Measurements from ENCODE around the gene KIAA0825. TPM values are rescaled to one million over a fixed set of nuclear protein-coding genes. Genes with fewer than 3 reads are reported as not detected.

Gene KIAA0825
- total RNA-seq, 1 donor from 2014 or later: 5.2 TPM

GRCh38 chr5:94217216-94217615 is 401.2 kb downstream of the KIAA0825 start:
- Histone ChIP-seq H3K27me3 (ENCODE audit: control insufficient read depth in 3 of 3, insufficient read depth in 3 of 3, low read length in 3 of 3) (no peaks in the 10 kb centered on the region), H3K9ac (ENCODE audit: low read depth in 1 of 3, low read length in 3 of 3) (no peak overlapping the region), H3K27ac (ENCODE audit: low read depth, low read length) (no peak overlapping the region), H3K4me1 (ENCODE audit: control insufficient read depth in 3 of 3, insufficient read depth in 3 of 3, low read length in 3 of 3) (no peaks in the 10 kb centered on the region), H3K9me3 (ENCODE audit: control insufficient read depth in 3 of 3, low read length in 3 of 3) (no peaks in the 10 kb centered on the region), H3K36me3 (ENCODE audit: control insufficient read depth in 3 of 3, insufficient read depth in 3 of 3, low read length in 3 of 3) (no peaks in the 10 kb centered on the region), H3K4me3 (ENCODE audit: low read length in 3 of 3) (no peak overlapping the region)

GRCh38 chr5:94212476-94212875 is 405.9 kb downstream of the KIAA0825 start:
- Histone ChIP-seq H3K9me3 (ENCODE audit: control insufficient read depth in 3 of 3, low read length in 3 of 3) (no peaks in the 10 kb centered on the region), H3K4me1 (ENCODE audit: control insufficient read depth in 3 of 3, insufficient read depth in 3 of 3, low read length in 3 of 3) (no peaks in the 10 kb centered on the region), H3K9ac (ENCODE audit: low read depth in 1 of 3, low read length in 3 of 3) (no peak overlapping the region), H3K27ac (ENCODE audit: low read depth, low read length) (no peak overlapping the region), H3K4me3 (ENCODE audit: low read length in 3 of 3) (no peak overlapping the region), H3K36me3 (ENCODE audit: control insufficient read depth in 3 of 3, insufficient read depth in 3 of 3, low read length in 3 of 3) (no peaks in the 10 kb centered on the region), H3K27me3 (ENCODE audit: control insufficient read depth in 3 of 3, insufficient read depth in 3 of 3, low read length in 3 of 3) (no peaks in the 10 kb centered on the region)

- no peaks in the 10 kb centered on the region for H3K4me1 ChIP-seq (ENCODE audit: control insufficient read depth in 3 of 3, insufficient read depth in 3 of 3, low read length in 3 of 3)
- H3K36me3 ChIP-seq (ENCODE audit: control insufficient read depth in 3 of 3, insufficient read depth in 3 of 3, low read length in 3 of 3): no peaks in the 10 kb centered on the region
- H3K9ac ChIP-seq (ENCODE audit: low read depth in 1 of 3, low read length in 3 of 3): no peak overlapping the region
- no peaks in the 10 kb centered on the region for H3K9me3 ChIP-seq (ENCODE audit: control insufficient read depth in 3 of 3, low read length in 3 of 3)
- H3K4me3 ChIP-seq (ENCODE audit: low read length in 3 of 3): no peak overlapping the region
- no peak overlapping the region for H3K27ac ChIP-seq (ENCODE audit: low read depth, low read length)
- no peaks in the 10 kb centered on the region for H3K27me3 ChIP-seq (ENCODE audit: control insufficient read depth in 3 of 3, insufficient read depth in 3 of 3, low read length in 3 of 3)
Observed at GRCh38 chr5:94209774-94210355, 408.5 kb downstream of the KIAA0825 start.

- no peaks in the 10 kb centered on the region for H3K27me3 ChIP-seq (ENCODE audit: control insufficient read depth in 3 of 3, insufficient read depth in 3 of 3, low read length in 3 of 3)
- no peaks in the 10 kb centered on the region for H3K36me3 ChIP-seq (ENCODE audit: control insufficient read depth in 3 of 3, insufficient read depth in 3 of 3, low read length in 3 of 3)
- no peak overlapping the region for H3K27ac ChIP-seq (ENCODE audit: low read depth, low read length)
- no peak overlapping the region for H3K9ac ChIP-seq (ENCODE audit: low read depth in 1 of 3, low read length in 3 of 3)
- no peaks in the 10 kb centered on the region for H3K9me3 ChIP-seq (ENCODE audit: control insufficient read depth in 3 of 3, low read length in 3 of 3)
- no peak overlapping the region for H3K4me3 ChIP-seq (ENCODE audit: low read length in 3 of 3)
- no peaks in the 10 kb centered on the region for H3K4me1 ChIP-seq (ENCODE audit: control insufficient read depth in 3 of 3, insufficient read depth in 3 of 3, low read length in 3 of 3)
Observed at GRCh38 chr5:94209272-94209671, 409.1 kb downstream of the KIAA0825 start.

GRCh38 chr5:94199566-94199965 is 418.8 kb downstream of the KIAA0825 start:
- H3K4me3 ChIP-seq (ENCODE audit: low read length in 3 of 3): no peak overlapping the region
- H3K27me3 ChIP-seq (ENCODE audit: control insufficient read depth in 3 of 3, insufficient read depth in 3 of 3, low read length in 3 of 3): no peaks in the 10 kb centered on the region
- H3K4me1 ChIP-seq (ENCODE audit: control insufficient read depth in 3 of 3, insufficient read depth in 3 of 3, low read length in 3 of 3): no peaks in the 10 kb centered on the region
- H3K27ac ChIP-seq (ENCODE audit: low read depth, low read length): no peak overlapping the region
- H3K9ac ChIP-seq (ENCODE audit: low read depth in 1 of 3, low read length in 3 of 3): no peak overlapping the region
- no peaks in the 10 kb centered on the region for H3K36me3 ChIP-seq (ENCODE audit: control insufficient read depth in 3 of 3, insufficient read depth in 3 of 3, low read length in 3 of 3)
- H3K9me3 ChIP-seq (ENCODE audit: control insufficient read depth in 3 of 3, low read length in 3 of 3): no peaks in the 10 kb centered on the region

- no peaks in the 10 kb centered on the region for H3K27me3 ChIP-seq (ENCODE audit: control insufficient read depth in 3 of 3, insufficient read depth in 3 of 3, low read length in 3 of 3)
- no peaks in the 10 kb centered on the region for H3K4me1 ChIP-seq (ENCODE audit: control insufficient read depth in 3 of 3, insufficient read depth in 3 of 3, low read length in 3 of 3)
Observed at GRCh38 chr5:94197970-94198369, 420.4 kb downstream of the KIAA0825 start.

GRCh38 chr5:94196953-94197352 is 421.5 kb downstream of the KIAA0825 start:
- Histone ChIP-seq H3K9me3 (ENCODE audit: control insufficient read depth in 3 of 3, low read length in 3 of 3) (no peaks in the 10 kb centered on the region), H3K27ac (ENCODE audit: low read depth, low read length) (no peak overlapping the region), H3K4me3 (ENCODE audit: low read length in 3 of 3) (no peak overlapping the region)

More at GRCh38 chr5:94197970-94198369, 420.4 kb downstream of the KIAA0825 start:
- no peaks in the 10 kb centered on the region for H3K36me3 ChIP-seq (ENCODE audit: control insufficient read depth in 3 of 3, insufficient read depth in 3 of 3, low read length in 3 of 3)
- no peak overlapping the region for H3K4me3 ChIP-seq (ENCODE audit: low read length in 3 of 3)
- H3K27ac ChIP-seq (ENCODE audit: low read depth, low read length): no peak overlapping the region
- H3K9ac ChIP-seq (ENCODE audit: low read depth in 1 of 3, low read length in 3 of 3): no peak overlapping the region
- no peaks in the 10 kb centered on the region for H3K9me3 ChIP-seq (ENCODE audit: control insufficient read depth in 3 of 3, low read length in 3 of 3)

GRCh38 chr5:94192658-94193391 is 425.6 kb downstream of the KIAA0825 start:
- Histone ChIP-seq H3K4me1 (ENCODE audit: control insufficient read depth in 3 of 3, insufficient read depth in 3 of 3, low read length in 3 of 3) (no peaks in the 10 kb centered on the region), H3K27me3 (ENCODE audit: control insufficient read depth in 3 of 3, insufficient read depth in 3 of 3, low read length in 3 of 3) (no peaks in the 10 kb centered on the region), H3K4me3 (ENCODE audit: low read length in 3 of 3) (no peak overlapping the region), H3K36me3 (ENCODE audit: control insufficient read depth in 3 of 3, insufficient read depth in 3 of 3, low read length in 3 of 3) (no peaks in the 10 kb centered on the region), H3K9ac (ENCODE audit: low read depth in 1 of 3, low read length in 3 of 3) (no peak overlapping the region), H3K27ac (ENCODE audit: low read depth, low read length) (no peak overlapping the region), H3K9me3 (ENCODE audit: control insufficient read depth in 3 of 3, low read length in 3 of 3) (peaks cover 0 to 2% (median 0%) of the 10 kb centered on the region in 3 donors)

More at GRCh38 chr5:94196953-94197352, 421.5 kb downstream of the KIAA0825 start:
- Histone ChIP-seq H3K36me3 (ENCODE audit: control insufficient read depth in 3 of 3, insufficient read depth in 3 of 3, low read length in 3 of 3) (no peaks in the 10 kb centered on the region), H3K27me3 (ENCODE audit: control insufficient read depth in 3 of 3, insufficient read depth in 3 of 3, low read length in 3 of 3) (no peaks in the 10 kb centered on the region), H3K4me1 (ENCODE audit: control insufficient read depth in 3 of 3, insufficient read depth in 3 of 3, low read length in 3 of 3) (no peaks in the 10 kb centered on the region), H3K9ac (ENCODE audit: low read depth in 1 of 3, low read length in 3 of 3) (no peak overlapping the region)

GRCh38 chr5:94191604-94192003 is 426.8 kb downstream of the KIAA0825 start:
- Histone ChIP-seq H3K4me3 (ENCODE audit: low read length in 3 of 3) (no peak overlapping the region), H3K4me1 (ENCODE audit: control insufficient read depth in 3 of 3, insufficient read depth in 3 of 3, low read length in 3 of 3) (no peaks in the 10 kb centered on the region), H3K9ac (ENCODE audit: low read depth in 1 of 3, low read length in 3 of 3) (no peak overlapping the region), H3K27ac (ENCODE audit: low read depth, low read length) (no peak overlapping the region), H3K9me3 (ENCODE audit: control insufficient read depth in 3 of 3, low read length in 3 of 3) (peaks cover 0 to 2% (median 0%) of the 10 kb centered on the region in 3 donors), H3K36me3 (ENCODE audit: control insufficient read depth in 3 of 3, insufficient read depth in 3 of 3, low read length in 3 of 3) (no peaks in the 10 kb centered on the region), H3K27me3 (ENCODE audit: control insufficient read depth in 3 of 3, insufficient read depth in 3 of 3, low read length in 3 of 3) (no peaks in the 10 kb centered on the region)

GRCh38 chr5:94188725-94189124 is 429.7 kb downstream of the KIAA0825 start:
- Histone ChIP-seq H3K9ac (ENCODE audit: low read depth in 1 of 3, low read length in 3 of 3) (no peak overlapping the region), H3K27me3 (ENCODE audit: control insufficient read depth in 3 of 3, insufficient read depth in 3 of 3, low read length in 3 of 3) (no peaks in the 10 kb centered on the region), H3K4me3 (ENCODE audit: low read length in 3 of 3) (no peak overlapping the region), H3K4me1 (ENCODE audit: control insufficient read depth in 3 of 3, insufficient read depth in 3 of 3, low read length in 3 of 3) (no peaks in the 10 kb centered on the region), H3K9me3 (ENCODE audit: control insufficient read depth in 3 of 3, low read length in 3 of 3) (peaks cover 0 to 2% (median 0%) of the 10 kb centered on the region in 3 donors), H3K36me3 (ENCODE audit: control insufficient read depth in 3 of 3, insufficient read depth in 3 of 3, low read length in 3 of 3) (no peaks in the 10 kb centered on the region), H3K27ac (ENCODE audit: low read depth, low read length) (no peak overlapping the region)

All from skeletal muscle tissue (tissue), 4 donors.